Cerebellar cortex (tissue), 1 donor: ENCODE results near the gene TM4SF18.

Experiments
- DNase-seq: peaks from one replicate; pipeline ENCODE4 v3.0.0-alpha.2; 2015; ENCODE audit warnings: low spot score

TM4SF18 gene

DNA sequence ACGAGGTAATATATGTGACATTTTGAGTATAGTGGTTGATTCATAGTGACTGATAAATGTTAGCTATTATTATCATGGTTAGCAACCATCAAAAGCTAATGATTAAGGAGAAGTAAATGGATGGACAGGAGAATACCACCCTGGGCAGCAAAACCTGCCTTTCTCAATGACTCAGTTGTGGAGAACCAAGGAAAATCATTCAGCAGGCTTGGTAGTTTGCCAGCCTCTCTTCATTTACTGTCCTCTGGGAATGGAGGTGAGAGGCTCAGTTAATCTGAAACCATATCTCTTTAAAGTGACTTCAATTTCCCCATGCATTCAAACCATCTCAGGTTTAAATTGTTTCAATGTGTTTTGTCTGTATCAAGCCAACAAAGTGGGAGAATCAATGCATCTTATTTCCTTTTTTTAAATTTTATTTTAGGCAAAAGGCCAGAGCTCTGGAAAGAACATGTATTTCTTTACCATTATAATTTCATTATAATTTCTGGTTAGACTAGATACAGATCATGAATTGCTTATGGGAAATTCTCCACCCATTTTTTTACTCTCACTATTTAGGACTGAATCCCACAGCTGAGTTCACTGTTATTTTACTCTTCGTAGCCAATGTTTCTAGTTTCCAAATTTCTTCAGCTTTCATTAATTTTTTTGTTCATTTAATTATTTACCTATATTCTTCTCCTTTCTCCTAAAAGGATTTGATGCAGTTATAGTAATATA, 2.7 kb downstream of the TM4SF18 start:
- no peak for DNase-seq

DNA sequence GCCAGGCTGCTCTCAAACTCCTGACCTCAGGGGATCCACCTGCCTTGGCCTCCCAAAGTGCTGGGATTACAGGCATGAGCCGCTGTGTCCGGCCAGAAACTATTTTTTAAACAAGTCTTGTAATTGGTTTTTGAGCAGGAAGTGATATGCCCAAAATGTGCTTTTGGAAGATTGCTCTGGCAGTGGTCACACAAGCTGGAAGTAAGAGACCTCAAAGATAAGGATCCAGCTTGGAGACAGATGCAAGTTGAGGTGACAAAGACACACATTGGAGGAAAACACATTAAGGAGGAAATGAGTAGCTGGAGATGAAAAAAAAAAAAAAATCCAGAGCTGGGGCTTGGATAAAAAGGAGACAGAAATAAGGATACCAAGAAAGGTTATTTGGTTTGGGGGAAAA, 6.3 kb downstream of the TM4SF18 start:
- no peak for DNase-seq

DNA sequence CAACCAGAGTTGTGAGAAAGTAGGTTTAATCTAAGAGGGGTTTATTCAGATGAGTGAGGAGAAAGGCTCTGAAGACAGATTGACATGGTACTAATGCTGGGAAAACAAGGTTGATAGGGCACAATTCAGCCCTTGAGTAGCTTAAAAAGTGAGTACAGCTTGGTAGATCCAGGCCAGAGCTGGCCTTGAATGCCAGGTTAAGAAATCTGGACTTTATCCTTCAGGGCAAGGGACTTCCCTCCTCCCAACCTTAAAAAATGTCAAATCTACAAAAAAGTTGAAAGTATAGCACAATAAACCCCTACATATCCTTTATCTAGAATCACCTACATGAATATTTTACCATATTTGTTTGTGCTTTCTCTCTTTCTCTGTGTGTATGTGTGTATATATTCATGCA, 7.9 kb downstream of the TM4SF18 start:
- DNase-seq, result no peak

DNA sequence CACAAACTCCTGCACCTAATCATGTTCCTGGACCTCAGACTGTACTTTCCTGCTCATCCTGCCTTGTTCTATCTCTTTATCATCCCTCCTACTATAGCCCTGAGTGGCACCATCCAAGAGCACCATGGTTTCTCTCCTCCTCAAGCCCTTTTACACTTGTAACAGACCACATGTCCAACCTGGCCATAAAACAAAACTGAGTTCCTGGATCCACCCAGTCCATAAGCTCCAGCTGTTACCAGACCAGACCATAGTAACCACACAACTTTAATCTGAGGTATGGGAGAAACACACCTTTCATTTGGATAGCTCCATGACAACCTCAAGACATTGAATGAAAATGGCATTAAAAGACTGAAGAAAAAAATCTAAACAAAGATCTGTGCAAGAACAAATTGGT, 9.1 kb downstream of the TM4SF18 start:
- no peak for DNase-seq

DNA sequence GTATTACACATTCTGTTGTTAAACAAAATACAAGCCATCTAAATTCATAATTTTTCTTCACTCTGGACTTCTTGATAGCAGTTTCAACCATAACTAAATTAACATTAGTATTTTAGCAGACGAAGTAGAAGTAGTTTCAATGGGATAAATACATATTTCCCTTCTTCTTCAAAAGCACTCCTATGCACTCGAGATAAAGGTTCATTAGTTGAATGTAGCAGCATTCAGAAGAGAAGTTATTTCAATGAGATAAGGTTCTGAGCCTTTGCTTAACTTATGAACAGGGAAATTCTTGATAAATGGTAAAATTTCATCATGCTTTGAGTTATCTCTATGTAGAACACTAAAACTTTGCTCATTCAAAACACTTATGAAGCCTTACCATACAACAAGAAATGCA, 11.8 kb downstream of the TM4SF18 start:
- DNase-seq, result no peak

DNA sequence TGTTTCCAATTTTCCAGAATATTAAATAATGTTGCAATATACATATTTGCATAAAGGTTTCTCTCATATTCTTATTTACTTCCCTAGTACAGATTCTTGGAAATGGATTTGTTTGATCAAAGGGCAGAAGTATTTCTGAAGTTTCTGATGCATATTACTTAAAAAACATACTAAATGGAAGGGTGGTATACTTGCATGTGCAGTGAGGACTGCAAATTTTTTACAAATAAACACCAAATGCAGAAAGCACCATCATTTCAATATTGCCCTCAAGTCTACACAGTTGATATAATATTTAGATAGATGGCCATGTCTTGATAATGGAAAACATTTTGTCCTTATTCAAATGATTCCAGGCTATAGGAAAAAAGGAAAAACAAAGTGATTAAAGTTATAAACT, 12.3 kb downstream of the TM4SF18 start:
- DNase-seq, result no peak

DNA sequence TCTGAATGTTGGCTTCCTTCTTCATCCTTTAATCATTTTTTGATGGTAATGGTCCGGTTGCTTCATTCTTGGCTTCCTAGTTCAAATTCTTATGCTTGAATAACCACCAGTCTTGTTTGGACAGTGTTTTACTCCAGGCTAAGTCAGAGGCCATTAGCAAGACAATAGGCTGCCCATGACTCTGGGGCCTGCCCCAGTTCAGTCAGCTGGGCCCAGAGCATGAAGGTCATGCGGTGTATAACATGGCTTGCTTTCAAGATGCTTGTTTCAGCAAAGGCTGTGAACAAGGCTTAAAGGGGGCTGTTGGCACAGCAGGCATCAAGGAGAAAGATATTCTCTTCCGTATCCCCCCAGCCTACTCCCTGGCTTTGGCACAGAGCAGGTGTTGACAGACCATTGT, 13.7 kb downstream of the TM4SF18 start:
- no peak for DNase-seq

DNA sequence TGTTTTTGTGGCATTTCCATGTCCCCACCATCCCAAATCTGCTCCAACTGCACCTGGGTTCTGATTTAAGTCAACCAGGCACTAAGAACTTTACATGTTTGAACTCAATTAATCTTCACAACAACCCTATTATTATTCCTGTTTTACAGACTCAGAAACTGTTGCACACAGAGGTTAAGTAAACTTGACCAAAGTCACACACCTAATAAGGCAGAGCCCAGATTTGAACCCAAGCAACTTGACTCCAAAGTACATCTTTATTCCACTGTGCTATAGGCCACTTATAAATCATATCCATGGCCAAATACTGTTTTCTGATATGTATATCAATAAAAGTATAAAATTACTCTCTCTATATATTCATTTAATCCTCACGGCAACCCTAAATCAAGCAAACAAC, 16.4 kb downstream of the TM4SF18 start:
- DNase-seq, result no peak

DNA sequence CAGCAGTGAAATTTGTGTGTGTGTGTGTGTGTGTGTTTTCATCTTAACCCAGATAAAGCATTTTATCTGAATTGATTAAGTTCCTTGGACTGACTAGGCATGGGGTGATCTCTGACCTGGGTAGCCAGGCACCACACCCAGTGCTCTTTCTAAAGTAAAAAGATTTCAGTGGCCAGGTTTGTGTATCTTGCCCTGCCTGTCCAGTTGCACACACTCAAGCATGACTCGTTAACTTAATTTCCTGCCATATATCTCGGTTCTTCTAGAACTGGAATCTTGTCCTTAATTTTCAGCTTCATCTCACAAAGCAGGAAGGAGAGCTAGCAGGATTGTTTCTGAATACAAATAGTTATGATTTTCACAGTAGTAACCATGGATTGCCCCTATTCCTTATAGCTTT, 17.0 kb downstream of the TM4SF18 start:
- no peak for DNase-seq

DNA sequence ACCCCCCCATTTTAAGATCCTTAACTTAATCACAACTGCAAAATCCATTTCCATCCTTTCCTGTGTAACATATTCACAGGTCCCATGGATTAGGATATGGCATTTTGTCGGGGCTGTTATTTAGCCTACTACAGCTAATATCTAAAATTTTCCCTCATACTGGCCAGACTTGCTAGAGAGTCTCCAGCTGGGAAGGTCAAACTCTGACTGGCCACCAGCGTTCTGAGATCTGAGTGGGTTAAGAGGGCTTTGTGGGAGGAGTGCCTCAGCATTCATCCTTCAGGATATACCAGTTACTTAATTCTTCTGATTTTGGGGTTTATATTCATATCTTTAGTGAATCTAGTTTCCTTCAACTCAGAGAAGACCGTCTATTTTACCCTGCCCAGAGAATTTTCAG, 17.7 kb downstream of the TM4SF18 start:
- no peak for DNase-seq

DNA sequence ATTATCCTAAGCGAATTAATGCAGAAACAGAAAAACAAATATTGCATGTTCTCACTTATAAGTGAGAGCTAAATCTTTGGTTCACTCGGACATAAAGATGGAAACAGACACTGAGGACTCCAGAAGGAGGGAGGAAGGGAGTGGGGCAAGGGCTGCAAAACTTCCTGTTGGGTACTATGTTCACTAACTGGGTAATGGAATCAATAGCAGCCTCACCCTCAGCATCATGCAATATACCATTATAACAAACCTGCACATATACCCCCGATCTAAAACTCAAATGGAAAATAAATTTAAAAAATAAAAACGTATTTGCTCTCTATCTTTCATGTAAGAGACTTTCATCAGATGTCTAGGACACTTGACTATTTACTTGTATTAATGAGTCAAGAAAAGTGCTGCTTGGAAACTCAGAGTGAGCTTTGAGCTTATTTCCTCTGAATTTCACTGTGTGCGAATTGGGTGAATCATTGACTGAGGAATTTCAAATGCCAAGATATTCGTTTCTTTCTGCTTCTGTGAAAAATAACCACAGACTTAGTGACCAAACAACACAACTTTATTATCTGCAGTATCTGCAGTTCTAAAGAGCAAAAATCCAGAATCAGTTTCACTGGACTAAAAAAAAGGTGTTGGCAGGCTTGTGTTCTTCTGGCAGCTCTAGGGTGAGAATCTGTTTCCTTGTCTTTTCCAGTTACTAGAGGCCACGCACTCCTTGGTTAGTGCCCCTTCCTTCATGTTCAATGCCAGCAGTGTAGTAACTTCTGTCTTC, 18.4 kb downstream of the TM4SF18 start:
- no peak for DNase-seq

DNA sequence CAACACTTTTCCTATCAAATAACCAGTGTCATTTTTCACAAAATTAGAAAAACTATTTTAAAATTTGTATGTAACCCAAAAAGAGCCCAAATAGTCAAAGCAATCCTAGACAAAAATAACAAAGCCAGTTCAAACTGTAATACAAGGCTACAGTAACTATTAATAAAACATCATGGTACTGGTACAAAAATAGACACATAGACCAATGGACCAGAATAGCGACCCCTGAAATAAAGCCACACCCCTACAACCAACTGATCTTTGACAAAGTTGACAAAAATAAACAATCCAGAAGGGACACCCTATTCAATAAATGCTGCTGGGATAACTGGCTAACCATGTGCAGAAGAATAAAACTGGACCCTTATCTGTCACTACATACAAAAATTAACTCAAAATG, 19.9 kb downstream of the TM4SF18 start:
- DNase-seq, result no peak

DNA sequence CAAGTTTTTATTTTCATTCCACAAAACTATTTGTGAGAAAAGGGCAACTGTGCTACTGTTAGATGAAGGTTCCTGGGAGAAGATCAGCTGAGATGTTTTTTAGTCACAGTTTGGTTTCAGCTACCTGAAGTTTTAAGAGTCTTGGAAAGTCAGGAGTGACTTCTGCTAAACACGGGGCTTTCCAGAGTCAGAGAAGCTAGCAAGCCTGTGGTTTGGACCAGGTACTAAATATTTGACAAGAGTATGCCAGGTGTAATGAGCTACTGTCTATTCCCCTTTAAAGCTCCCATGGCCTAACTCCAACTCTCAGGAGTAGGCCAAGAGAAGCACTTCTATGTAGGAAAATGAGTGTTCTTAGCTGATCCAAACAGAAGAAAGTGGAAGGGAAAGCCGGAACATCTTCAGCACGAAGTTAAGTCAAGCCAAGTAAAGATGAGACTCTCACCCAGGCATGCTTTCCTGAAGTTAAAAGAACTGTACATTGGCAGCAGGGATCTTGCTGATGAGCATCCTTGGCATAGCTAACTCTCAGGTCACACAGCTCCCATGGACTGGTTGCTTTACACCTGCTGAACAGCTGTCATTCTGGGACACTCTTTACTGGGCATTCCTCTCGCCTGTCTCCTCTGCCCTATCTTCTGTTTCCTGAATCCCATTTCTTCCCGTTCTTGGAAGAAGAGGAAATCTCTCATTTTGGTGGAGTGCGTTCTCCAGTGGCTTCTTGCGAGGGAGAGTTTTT, 22.5 kb downstream of the TM4SF18 start:
- DNase-seq, result no peak

DNA sequence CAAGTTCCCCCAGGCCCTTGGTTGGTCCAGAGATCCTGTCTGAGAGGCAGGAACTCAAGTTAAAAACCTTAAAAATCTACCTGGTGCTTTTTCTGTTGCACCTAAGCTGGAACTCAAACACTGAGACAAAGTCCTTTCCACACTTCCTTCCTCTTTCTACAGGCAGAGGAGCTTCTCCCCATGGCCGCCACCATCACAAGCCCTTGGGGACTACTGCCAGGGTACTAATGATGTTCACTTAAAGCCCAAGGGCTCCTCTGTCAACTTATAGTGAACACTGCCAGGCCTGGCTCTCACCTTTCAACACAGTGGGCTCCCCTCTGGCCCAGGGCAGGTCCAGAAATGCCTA, 26.0 kb downstream of the TM4SF18 start:
- no peak for DNase-seq

DNA sequence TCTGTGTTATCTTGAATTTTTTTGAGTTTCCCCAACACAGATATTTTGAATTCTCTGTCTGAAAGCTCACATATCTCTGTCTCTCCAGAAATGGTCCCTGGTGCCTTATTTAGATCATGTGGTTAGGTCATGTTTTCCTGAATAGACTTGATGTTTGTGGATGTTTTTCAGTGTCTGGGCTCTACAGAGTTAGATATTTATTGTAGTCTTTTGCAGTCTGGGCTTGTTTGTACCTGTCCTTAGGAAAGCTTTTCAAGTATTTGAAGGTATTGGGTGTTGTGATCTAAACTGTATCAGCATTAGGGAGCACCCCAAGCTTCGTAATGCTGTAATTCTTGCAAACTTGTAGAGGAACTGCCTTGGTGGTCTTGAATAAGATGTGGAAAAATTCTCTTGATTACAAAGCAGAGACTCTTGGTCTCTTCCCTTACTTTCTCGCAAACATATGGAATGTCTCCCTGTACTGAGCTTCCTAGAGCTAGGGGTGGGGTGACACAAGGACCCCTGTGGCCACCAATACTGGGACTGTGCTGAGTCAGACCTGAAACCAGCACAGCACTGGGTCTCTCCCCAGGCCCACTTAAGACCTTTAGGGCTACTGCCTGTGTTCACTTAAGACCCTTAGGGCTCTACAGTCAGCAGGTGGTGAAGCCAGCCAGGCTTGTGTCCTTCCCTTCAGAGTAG, 26.5 kb downstream of the TM4SF18 start:
- DNase-seq, result no peak

DNA sequence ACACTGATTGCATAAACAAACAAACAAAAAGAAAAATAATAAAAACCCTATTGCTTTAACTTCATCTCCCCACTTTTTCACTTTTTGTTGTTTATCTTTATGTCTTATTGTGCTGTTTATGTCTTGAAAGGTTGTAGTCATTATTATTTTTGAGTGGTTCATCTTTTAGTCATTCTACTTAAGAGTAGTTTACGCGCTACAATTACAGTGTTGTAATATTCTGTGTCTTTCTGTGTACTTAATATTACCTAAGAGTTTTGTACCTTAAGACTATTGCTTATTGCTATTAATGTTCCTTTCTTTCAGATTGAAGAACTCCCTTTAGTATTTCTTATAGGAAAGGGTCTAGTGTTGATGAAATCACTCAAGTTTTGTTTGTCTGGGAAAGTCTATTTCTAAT, 28.1 kb downstream of the TM4SF18 start:
- no peak for DNase-seq

DNA sequence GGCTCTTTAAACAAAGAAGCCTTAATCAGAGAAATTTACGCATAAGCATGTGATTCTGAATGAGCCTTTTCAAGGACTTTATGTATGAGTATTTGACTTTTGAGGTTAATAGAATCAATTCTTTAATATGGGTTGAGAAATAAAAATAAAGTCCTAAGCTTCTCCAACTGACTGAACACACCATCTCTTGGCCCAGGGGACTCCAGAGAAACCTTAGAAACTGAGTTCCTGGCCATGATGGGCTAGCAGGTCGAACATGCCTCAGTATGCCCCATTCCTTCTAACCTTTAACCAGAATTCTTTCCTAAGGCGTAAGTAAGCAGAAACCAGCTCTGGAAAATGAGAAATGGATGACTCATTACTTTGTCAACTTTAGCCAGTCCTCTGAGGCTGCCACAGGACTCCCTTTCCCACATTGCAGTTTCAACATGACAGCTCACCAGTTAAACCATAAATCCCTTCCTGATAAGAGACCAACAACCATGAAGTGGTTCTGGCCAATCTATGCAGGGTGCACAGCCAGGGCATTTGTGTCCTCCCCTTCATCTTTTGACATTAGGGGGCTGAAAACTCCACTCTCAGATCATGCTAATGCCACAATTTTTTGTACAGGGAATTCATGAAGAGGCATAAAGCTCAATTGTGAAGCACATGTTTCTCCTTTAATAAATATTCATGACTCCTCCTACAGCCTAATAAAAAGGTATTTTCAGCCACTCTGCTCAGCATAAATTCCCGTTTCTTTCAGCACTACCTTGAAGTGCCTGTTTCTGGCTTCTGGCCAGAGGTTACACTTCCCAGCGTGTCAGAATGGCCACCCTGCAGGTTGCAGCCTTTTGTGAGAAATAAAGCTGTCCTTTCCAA, 33.3 kb downstream of the TM4SF18 start:
- DNase-seq, result peak; percentile 86

DNA sequence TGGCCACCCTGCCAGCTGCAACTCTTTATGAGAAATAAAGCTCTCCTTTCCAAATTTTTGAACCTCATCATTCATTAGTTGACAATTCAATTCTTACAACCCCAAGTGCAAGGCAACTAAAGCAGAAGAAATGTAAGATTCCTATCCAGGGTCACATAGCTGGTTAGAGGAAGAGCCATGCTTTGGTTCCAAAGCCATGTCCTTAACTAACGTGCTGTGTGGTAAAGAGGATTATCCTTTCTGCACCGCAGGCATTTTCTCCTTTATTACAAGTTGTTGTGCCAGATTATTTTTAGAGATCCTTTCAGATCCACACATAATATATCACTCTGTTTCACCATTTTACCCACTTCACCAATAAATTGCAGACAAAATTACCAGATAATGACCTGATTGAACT, 36.5 kb downstream of the TM4SF18 start:
- DNase-seq, result peak; percentile 53

DNA sequence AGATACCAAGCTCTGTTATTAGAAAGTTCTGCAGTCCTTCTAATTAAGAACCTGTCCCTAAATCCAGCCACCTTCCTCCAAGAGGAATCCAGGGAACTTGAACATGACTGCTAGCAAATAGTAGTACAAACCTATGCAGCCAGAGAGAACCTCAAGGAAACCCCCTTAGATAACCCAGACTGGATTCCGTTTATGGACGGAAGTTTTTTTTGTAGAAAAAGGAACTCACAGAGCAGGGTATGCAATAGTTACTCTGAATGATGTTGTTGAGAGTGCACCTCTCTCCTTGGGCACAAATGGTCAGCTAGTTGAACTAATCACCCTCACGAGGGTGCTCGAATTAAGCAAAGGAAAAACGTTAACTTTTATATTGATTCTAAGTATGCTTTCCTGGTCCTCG, 40.8 kb downstream of the TM4SF18 start:
- DNase-seq, result no peak

DNA sequence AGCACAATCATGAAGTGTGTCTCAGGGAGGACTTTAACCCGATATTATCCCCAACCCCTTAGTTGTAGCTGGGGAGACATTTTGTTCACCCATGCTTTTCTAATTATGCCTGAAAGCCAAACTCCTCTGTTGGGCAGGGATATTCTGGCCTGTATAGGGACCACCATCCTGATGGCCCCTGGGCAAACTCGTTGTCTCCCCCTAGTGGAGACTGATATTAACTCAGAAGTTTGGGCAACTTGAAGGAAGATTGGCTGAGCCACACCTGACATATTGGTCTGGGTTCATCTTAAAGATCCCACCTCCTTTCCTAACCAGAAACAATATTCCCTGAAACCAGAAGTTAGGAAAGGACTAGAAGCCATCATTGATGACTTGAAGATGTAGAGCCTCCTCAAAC, 42.3 kb downstream of the TM4SF18 start:
- DNase-seq, result no peak

DNA sequence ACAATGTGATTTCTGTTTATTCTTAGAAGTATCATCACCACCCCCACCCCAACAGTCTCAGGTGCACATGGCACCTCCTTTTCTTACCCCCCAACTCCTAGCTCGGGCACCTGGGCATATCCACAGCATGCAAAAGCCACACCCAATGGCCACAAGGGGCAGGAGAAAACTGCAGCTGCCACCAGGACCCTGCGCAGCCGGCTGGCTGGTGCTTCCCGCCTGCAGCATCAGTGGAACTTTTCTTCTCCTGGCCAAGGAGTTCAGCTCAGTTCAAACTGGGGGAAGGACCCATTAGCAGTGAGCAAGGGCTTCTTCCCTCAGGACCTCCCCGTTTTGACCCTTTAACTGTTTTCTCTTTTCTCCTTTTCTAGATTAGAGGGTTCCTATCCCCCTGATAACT, 44.8 kb downstream of the TM4SF18 start:
- no peak for DNase-seq

DNA sequence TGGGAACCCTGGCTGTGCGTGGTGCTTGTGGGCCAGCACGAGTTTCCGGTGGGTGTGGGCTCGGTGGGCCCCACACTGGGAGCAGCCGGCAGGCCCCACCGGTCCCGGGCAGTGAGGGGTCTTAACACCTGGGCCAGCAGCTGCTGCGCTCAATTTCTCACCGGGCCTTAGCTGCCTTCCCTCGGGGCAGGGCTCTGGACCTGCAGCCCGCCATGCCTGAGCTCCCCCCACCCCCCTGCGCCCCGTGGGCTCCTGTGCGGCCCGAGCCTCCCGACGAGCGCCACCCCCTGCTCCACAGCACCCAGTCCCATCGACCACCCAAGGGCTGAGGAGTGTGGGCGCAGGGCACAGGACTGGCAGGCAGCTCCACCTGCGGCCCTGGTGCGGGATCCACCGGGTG, 49.4 kb downstream of the TM4SF18 start:
- DNase-seq, result no peak
